GM19351 (cell line): ENCODE results near the gene REG3A.

Experiments
- ATAC-seq: cut with Tn5 transposase; IDR thresholded peaks from one replicate; pipeline ENCODE4 v1.9.1; 2021; ENCODE audit warnings: mild to moderate bottlenecking, moderate library complexity; ENCODE audit not compliant: unreplicated experiment

Gene REG3A

GRCh38 chr2:79159653-79160052, at the start of gene REG3A:
Gene REG3A, minus strand, starts transcription at chr2:79159753. Its CDS starts 348 bp downstream, at chr2:79159405.
- no peak for ATAC-seq

- ATAC-seq = no peak
Observed at GRCh38 chr2:79200762-79201161, 41.2 kb upstream of the REG3A start.

- no peak for ATAC-seq
Observed at GRCh38 chr2:79191816-79192215, 32.3 kb upstream of the REG3A start.

- ATAC-seq = no peak
Observed at GRCh38 chr2:79191081-79191480, 31.5 kb upstream of the REG3A start.

- no peak for ATAC-seq
Observed at GRCh38 chr2:79189465-79189864, 29.9 kb upstream of the REG3A start.

- ATAC-seq = no peak
Observed at GRCh38 chr2:79181617-79182016, 22.1 kb upstream of the REG3A start.

GRCh38 chr2:79180092-79180491, 20.5 kb upstream of the REG3A start:
- no peak for ATAC-seq

GRCh38 chr2:79179036-79179435, 19.5 kb upstream of the REG3A start:
- ATAC-seq = no peak

- ATAC-seq = no peak
Observed at GRCh38 chr2:79178076-79178674, 18.6 kb upstream of the REG3A start.

- no peak for ATAC-seq
Observed at GRCh38 chr2:79171348-79171958, 11.9 kb upstream of the REG3A start.

- no peak for ATAC-seq
Observed at GRCh38 chr2:79162801-79163200, 3.2 kb upstream of the REG3A start.

GRCh38 chr2:79162132-79162531, 2.6 kb upstream of the REG3A start:
- ATAC-seq = no peak

- ATAC-seq = no peak
Observed at GRCh38 chr2:79159030-79159429, 523 bp downstream of the REG3A start.

GRCh38 chr2:79155826-79156476, 3.6 kb downstream of the REG3A start:
- no peak for ATAC-seq

GRCh38 chr2:79139423-79139822, 20.1 kb downstream of the REG3A start:
- no peak for ATAC-seq

- ATAC-seq = no peak
Observed at GRCh38 chr2:79138385-79138784, 21.2 kb downstream of the REG3A start.

- ATAC-seq = no peak
Observed at GRCh38 chr2:79131687-79132086, 27.9 kb downstream of the REG3A start.

GRCh38 chr2:79129804-79130203, 29.7 kb downstream of the REG3A start:
- no peak for ATAC-seq

GRCh38 chr2:79129260-79129659, 30.3 kb downstream of the REG3A start:
- ATAC-seq = no peak

- no peak for ATAC-seq
Observed at GRCh38 chr2:79128406-79128805, 31.1 kb downstream of the REG3A start.

- no peak for ATAC-seq
Observed at GRCh38 chr2:79125721-79125985, 33.9 kb downstream of the REG3A start.

GRCh38 chr2:79124907-79125720, 34.4 kb downstream of the REG3A start:
- ATAC-seq = no peak
